ENCODE results near the gene GGT6. TPM values are rescaled to one million over a fixed set of nuclear protein-coding genes. Genes with fewer than 3 reads are reported as not detected.
A peak's percentile ranks its signal among the peaks of the same experiment; 100 is the strongest.

The GGT6 gene
- total and polyA plus RNA-seq, 4 donors = 2.8 to 12.3 (median 7.4) TPM

GRCh38 chr17:4540224-4540651 lies 20.1 kb downstream of the GGT6 start:
- 62 to 64% methylated on average over 12 to 14 of the region's 14 CpGs for WGBS, 2 donors
- Histone ChIP-seq H3K36me3 (ENCODE audit: control insufficient read depth in 4 of 4, insufficient read depth in 4 of 4, low read length in 4 of 4) (peaks cover 8 to 79% (median 16%) of the 10 kb centered on the region in 4 donors), H3K4me3 (no peak overlapping the region), H3K9ac (ENCODE audit: insufficient read depth in 1 of 2, low read length in 2 of 2) (no peak overlapping the region), H3K27ac (ENCODE audit: low read depth in 1 of 2, low read length in 1 of 2) (peak overlapping the region; percentile 30 to 40), H3K9me3 (ENCODE audit: control insufficient read depth in 4 of 4, insufficient read depth in 3 of 4, low read length in 3 of 4) (no peaks in the 10 kb centered on the region), H3K27me3 (ENCODE audit: control insufficient read depth in 3 of 3, insufficient read depth in 3 of 3, low read length in 2 of 3) (no peaks in the 10 kb centered on the region), H3K4me1 (ENCODE audit: control insufficient read depth in 5 of 5, insufficient read depth in 5 of 5, low read length in 5 of 5) (peaks cover 0 to 16% (median 0%) of the 10 kb centered on the region in 5 donors)
- peak; percentile 10 for TF ChIP-seq CTCF (IDR thresholded peaks at IDR 0.05; ENCODE audit: control extremely low read depth, extremely low read depth)
- DNase-seq = no peak
- ATAC-seq (ENCODE audit: insufficient read depth, low FRiP score) = no peak

- ATAC-seq (ENCODE audit: insufficient read depth, low FRiP score) (no peak), DNase-seq (no peak)
- WGBS, 2 donors = 82 to 89% methylated on average over 26 of the region's 26 CpGs
- no peaks in the 10 kb centered on the region for H3K9me3 ChIP-seq (ENCODE audit: control insufficient read depth in 4 of 4, insufficient read depth in 3 of 4, low read length in 3 of 4)
- peaks cover 0 to 16% (median 3%) of the 10 kb centered on the region in 5 donors for H3K4me1 ChIP-seq (ENCODE audit: control insufficient read depth in 5 of 5, insufficient read depth in 5 of 5, low read length in 5 of 5)
- no peak overlapping the region for H3K4me3 ChIP-seq
- TF ChIP-seq CTCF (IDR thresholded peaks at IDR 0.05; ENCODE audit: control extremely low read depth, extremely low read depth) = no peak
- no peaks in the 10 kb centered on the region for H3K27me3 ChIP-seq (ENCODE audit: control insufficient read depth in 3 of 3, insufficient read depth in 3 of 3, low read length in 2 of 3)
- H3K27ac ChIP-seq (ENCODE audit: low read depth in 1 of 2, low read length in 1 of 2) = peak overlapping the region in 1 of 2 donors; percentile 40
- H3K9ac ChIP-seq (ENCODE audit: insufficient read depth in 1 of 2, low read length in 2 of 2) = no peak overlapping the region
- peaks cover 3 to 73% (median 15%) of the 10 kb centered on the region in 4 donors for H3K36me3 ChIP-seq (ENCODE audit: control insufficient read depth in 4 of 4, insufficient read depth in 4 of 4, low read length in 4 of 4)
Measured at GRCh38 chr17:4539576-4540223, 20.7 kb downstream of the GGT6 start.

- Histone ChIP-seq H3K36me3 (ENCODE audit: control insufficient read depth in 4 of 4, insufficient read depth in 4 of 4, low read length in 4 of 4) (peaks cover 0 to 67% (median 14%) of the 10 kb centered on the region in 4 donors), H3K27ac (ENCODE audit: low read depth in 1 of 2, low read length in 1 of 2) (no peak overlapping the region), H3K9ac (ENCODE audit: insufficient read depth in 1 of 2, low read length in 2 of 2) (no peak overlapping the region), H3K4me1 (ENCODE audit: control insufficient read depth in 5 of 5, insufficient read depth in 5 of 5, low read length in 5 of 5) (peaks cover 0 to 19% (median 10%) of the 10 kb centered on the region in 5 donors), H3K9me3 (ENCODE audit: control insufficient read depth in 4 of 4, insufficient read depth in 3 of 4, low read length in 3 of 4) (no peaks in the 10 kb centered on the region), H3K27me3 (ENCODE audit: control insufficient read depth in 3 of 3, insufficient read depth in 3 of 3, low read length in 2 of 3) (no peaks in the 10 kb centered on the region), H3K4me3 (no peak overlapping the region)
- no peak for TF ChIP-seq CTCF (IDR thresholded peaks at IDR 0.05; ENCODE audit: control extremely low read depth, extremely low read depth)
- DNase-seq (no peak), ATAC-seq (ENCODE audit: insufficient read depth, low FRiP score) (no peak)
- WGBS, 2 donors = 71 to 80% methylated on average over 8 of the region's 8 CpGs
Measured at GRCh38 chr17:4539025-4539424, 21.4 kb downstream of the GGT6 start.
